Fibroblast of mammary gland (primary cell): Measurements from ENCODE around the gene ARHGAP22.

Experiments
- DNase-seq: peaks from one replicate; pipeline ENCODE4 v3.0.0-alpha.2; 2010; ENCODE audit warnings: low read depth
- H3K4me3 ChIP-seq: 2 replicates; pipeline ENCODE4 v1.5.1; 2011; ENCODE audit warnings: low read depth, mild to moderate bottlenecking, low read length, moderate library complexity; ENCODE audit not compliant: control insufficient read depth
- TF ChIP-seq, protein P1 (sequence below): conservative IDR thresholded peaks from 2 replicates; pipeline ENCODE4 v1.5.1; 2011; ENCODE audit warnings: low read depth, low read length, inconsistent platforms; ENCODE audit not compliant: control insufficient read depth, insufficient read depth

ARHGAP22 gene

DNA sequence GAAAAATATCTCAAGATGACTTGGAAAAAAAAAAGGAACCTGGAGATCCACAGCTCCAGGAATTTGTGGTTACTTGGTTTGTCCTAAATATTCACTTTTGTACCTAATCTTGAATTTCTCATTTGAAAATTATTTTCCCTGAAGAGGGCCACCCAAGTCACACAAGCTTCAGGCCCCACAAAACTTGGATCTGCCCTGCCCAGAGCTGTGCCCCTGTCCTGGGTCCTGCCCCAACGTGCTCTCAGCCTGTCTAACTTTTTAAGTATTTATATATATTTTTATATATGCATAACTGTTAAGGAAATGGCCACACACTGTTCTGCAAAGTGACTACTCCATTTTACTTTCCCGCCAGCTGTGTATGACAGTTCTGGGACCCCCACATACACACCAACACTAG lies 123.5 kb downstream of the ARHGAP22 start:
- DNase-seq: no peak
- TF ChIP-seq, protein P1, sequence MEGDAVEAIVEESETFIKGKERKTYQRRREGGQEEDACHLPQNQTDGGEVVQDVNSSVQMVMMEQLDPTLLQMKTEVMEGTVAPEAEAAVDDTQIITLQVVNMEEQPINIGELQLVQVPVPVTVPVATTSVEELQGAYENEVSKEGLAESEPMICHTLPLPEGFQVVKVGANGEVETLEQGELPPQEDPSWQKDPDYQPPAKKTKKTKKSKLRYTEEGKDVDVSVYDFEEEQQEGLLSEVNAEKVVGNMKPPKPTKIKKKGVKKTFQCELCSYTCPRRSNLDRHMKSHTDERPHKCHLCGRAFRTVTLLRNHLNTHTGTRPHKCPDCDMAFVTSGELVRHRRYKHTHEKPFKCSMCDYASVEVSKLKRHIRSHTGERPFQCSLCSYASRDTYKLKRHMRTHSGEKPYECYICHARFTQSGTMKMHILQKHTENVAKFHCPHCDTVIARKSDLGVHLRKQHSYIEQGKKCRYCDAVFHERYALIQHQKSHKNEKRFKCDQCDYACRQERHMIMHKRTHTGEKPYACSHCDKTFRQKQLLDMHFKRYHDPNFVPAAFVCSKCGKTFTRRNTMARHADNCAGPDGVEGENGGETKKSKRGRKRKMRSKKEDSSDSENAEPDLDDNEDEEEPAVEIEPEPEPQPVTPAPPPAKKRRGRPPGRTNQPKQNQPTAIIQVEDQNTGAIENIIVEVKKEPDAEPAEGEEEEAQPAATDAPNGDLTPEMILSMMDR: no peak
- no peak overlapping the region for H3K4me3 ChIP-seq

DNA sequence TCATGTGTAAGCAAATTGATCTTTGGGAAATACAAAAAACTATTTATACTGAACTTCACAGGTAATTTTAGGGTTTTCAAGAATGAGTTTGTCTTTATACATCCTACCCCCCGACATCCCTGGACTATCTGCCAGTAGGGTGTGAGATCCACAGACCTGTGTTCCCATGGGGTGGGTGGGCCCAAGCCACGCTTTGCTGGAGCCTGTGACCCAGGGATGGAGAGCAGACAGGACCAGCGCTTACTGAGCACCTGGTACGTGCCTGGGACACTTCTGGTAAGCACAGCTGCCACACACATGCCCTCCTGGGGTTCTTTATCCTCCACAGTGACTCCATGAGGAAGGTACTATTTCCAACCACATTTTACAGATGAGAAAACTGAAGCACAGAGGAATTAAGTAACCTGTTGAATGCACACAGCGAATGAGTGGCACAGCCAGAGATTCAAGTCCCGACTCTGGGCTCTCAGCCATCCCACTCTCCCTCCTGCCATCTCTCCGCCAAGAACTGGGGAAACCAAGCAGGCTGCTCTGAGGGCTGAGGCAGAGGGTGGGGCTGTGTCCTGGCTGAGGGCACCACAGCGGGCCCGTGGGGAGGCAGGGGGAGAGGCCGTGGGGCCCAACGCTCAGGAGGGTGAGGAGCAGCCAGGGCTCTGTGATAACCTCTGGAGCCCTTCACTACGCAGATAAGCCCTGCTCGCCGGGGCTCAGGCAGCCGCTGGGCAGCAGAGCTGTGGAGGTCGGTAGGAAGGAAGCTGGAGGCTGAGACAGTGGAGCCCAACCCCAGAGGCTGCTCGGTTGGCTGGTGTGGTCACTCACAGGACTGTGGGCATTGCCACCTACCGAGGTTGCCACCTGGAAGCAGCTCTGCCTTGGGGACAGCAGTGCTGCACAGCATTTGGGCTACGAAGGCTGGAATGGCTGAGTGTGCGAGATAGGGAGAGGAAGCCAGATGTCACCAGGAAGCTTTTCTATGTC lies 124.2 kb downstream of the ARHGAP22 start:
- DNase-seq: no peak
- TF ChIP-seq, protein P1: no peak
- no peak overlapping the region for H3K4me3 ChIP-seq

DNA sequence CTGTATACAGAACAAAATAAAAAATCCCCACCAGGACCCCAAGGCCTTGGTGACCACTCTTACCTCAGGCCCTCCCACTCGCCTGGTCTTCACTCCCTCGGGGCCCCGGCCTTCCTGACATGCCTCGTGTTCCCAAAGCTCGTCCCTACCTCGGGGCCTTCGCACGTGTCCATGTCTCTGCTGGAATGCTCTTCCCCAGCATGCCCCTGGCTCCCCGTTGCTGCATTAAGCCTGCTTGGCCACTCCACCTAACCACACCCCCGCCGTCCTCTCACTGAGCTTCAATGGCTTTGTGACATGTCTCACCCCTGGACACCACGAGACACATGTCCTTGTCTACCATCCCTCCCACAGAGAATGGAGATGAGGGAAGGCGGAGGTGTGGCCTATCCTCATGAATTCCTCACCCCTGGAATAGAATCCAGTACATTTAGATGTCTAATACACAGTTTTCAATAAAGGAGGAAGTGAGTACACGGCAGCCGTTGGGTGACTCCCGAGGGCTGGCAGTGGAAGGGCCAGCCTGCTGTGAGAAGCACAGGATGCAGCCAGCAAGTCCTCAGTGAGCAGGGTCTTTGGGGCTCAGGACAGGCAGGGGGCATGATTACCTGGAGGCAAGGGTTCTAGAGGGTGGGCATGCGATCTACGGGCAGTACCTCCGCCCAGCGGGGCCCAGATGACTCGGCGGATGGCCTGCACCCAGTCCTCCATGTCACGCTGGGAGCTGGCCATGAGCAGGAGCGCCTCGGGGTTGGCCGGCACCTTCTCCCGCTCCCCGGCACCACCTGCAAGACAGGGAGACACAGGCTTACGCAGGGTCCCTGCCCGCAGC lies 125.7 kb downstream of the ARHGAP22 start:
- no peak overlapping the region for H3K4me3 ChIP-seq
- no peak for DNase-seq
- TF ChIP-seq, protein P1: no peak

DNA sequence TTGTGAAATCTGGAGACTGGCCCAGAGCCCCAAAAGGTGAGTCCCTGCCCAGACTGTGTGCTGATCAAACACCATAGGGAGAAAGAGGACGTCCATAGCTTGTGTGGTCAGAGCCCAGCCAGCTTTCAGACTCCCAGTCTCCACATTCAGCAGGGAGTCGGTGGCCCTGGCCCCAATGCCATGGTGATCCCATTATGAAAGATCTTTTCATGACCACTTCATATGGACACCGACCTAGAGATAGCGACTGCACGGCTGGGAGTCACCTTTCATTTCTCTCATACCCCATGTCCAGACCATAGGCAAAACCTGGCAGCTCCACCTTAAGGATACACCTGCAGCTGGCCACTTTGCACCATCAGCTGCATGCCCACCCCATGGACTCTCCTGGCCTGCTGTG lies 126.4 kb downstream of the ARHGAP22 start:
- no peak overlapping the region for H3K4me3 ChIP-seq
- TF ChIP-seq, protein P1: no peak
- DNase-seq: no peak

DNA sequence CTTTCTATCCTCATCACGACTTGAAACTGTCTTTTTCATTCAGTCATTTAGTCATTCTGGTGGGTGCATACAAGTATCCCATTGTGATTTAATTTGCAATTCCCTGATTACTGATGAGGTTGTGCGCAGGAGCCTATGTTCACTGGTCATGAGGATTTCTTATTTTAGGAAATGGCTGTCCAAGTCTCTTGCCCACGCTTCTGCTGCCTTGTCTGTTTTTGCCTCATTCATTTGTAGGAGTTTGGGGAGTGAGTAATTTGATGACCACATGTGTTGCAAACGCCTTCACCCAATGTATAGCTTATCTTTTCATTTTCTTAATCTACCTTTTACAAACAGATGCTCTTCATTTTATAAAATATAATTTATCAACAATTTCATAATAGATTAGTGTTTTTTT lies 127.3 kb downstream of the ARHGAP22 start:
- no peak for DNase-seq
- TF ChIP-seq, protein P1: no peak
- H3K4me3 ChIP-seq: no peak overlapping the region

DNA sequence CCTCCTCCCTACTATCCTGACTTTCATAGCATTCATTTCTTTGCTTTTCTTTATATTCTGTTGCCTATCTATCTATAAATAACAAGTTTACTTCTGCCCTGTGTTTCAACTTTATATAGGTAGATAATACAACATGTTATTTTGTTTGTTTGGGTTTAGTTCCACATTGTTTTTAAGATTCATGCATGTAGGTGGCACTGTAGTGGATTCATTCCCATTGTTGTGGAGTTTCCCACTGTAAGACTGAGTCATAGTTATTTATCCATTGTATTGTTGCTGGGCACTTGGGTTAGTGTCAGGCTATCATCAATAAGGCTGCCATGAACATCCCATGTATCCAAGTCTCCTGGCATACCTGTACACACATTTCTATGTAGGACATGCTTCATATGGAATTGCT lies 127.7 kb downstream of the ARHGAP22 start:
- TF ChIP-seq, protein P1: no peak
- no peak for DNase-seq
- no peak overlapping the region for H3K4me3 ChIP-seq
